HUES48 (cell line): ENCODE results near the gene ERN1.
"Not testable (repeated sequence)": the region's sequence is repeated elsewhere in the genome, so short reads cannot be mapped to it uniquely, and the experiment has no call there.

ENCODE experiments used
- H3K27ac ChIP-seq: one replicate; pipeline ENCODE4 v1.7.0; 2013; ENCODE audit warnings: low read depth, low read length, inconsistent platforms
- H3K27me3 ChIP-seq: 2 replicates; pipeline ENCODE4 v1.6.1; 2013; ENCODE audit warnings: mild to moderate bottlenecking, low read length; ENCODE audit not compliant: control insufficient read depth, insufficient read depth
- H3K36me3 ChIP-seq: 2 replicates; pipeline ENCODE4 v1.6.1; 2013; ENCODE audit warnings: low read length; ENCODE audit not compliant: control insufficient read depth, insufficient read depth
- H3K4me1 ChIP-seq: 2 replicates; pipeline ENCODE4 v1.6.1; 2013; ENCODE audit warnings: mild to moderate bottlenecking, low read length; ENCODE audit not compliant: control insufficient read depth, insufficient read depth
- H3K4me3 ChIP-seq: 2 replicates; pipeline ENCODE4 v1.5.1; 2013; ENCODE audit warnings: mild to moderate bottlenecking, low read depth, low read length
- H3K9ac ChIP-seq: 2 replicates; pipeline ENCODE4 v1.6.1; 2013; ENCODE audit warnings: mild to moderate bottlenecking, low read depth, low read length, moderate library complexity
- H3K9me3 ChIP-seq: 2 replicates; pipeline ENCODE4 v1.6.1; 2013; ENCODE audit warnings: low read length; ENCODE audit not compliant: control insufficient read depth, insufficient read depth

Gene ERN1

GRCh38 chr17:64020056-64020766 lies 109.7 kb downstream of the ERN1 start, which contains the start of gene ICAM2:
Gene ICAM2, minus strand, starts transcription at chr17:64020633. Its CDS starts 13,942 bp downstream, at chr17:64006691.
- H3K4me3 ChIP-seq = no peak within 1 kb of the TSS
- no peaks in the 10 kb centered on the region for H3K9me3 ChIP-seq
- H3K36me3 ChIP-seq = no peaks in the 10 kb centered on the region
- H3K4me1 ChIP-seq = no peaks in the 10 kb centered on the region
- no peak within 1 kb of the TSS for H3K27ac ChIP-seq
- no peaks in the 10 kb centered on the region for H3K27me3 ChIP-seq
- H3K9ac ChIP-seq = no peak within 1 kb of the TSS

GRCh38 chr17:64019551-64019961 lies 110.4 kb downstream of the ERN1 start:
- not testable (repeated sequence) for H3K4me1 ChIP-seq, H3K4me3 ChIP-seq, H3K9ac ChIP-seq, H3K27ac ChIP-seq, H3K27me3 ChIP-seq, H3K36me3 ChIP-seq, H3K9me3 ChIP-seq

- Histone ChIP-seq H3K27ac (no peak overlapping the region), H3K4me3 (no peak overlapping the region), H3K27me3 (no peaks in the 10 kb centered on the region), H3K36me3 (no peaks in the 10 kb centered on the region), H3K9me3 (no peaks in the 10 kb centered on the region), H3K9ac (no peak overlapping the region), H3K4me1 (no peaks in the 10 kb centered on the region)
Observed at GRCh38 chr17:64017381-64017980, 112.5 kb downstream of the ERN1 start.

GRCh38 chr17:64016974-64017373 lies 113.0 kb downstream of the ERN1 start:
- Histone ChIP-seq H3K27ac (no peak overlapping the region), H3K4me3 (no peak overlapping the region), H3K4me1 (no peaks in the 10 kb centered on the region), H3K27me3 (no peaks in the 10 kb centered on the region), H3K36me3 (no peaks in the 10 kb centered on the region), H3K9ac (no peak overlapping the region), H3K9me3 (no peaks in the 10 kb centered on the region)

GRCh38 chr17:64016231-64016784 lies 113.6 kb downstream of the ERN1 start:
- no peak overlapping the region for H3K4me3 ChIP-seq
- no peaks in the 10 kb centered on the region for H3K36me3 ChIP-seq
- H3K4me1 ChIP-seq = no peaks in the 10 kb centered on the region
- H3K27ac ChIP-seq = no peak overlapping the region
- no peaks in the 10 kb centered on the region for H3K9me3 ChIP-seq
- H3K9ac ChIP-seq = no peak overlapping the region
- no peaks in the 10 kb centered on the region for H3K27me3 ChIP-seq

- Histone ChIP-seq H3K4me3 (no peak overlapping the region), H3K36me3 (no peaks in the 10 kb centered on the region), H3K27me3 (no peaks in the 10 kb centered on the region), H3K9me3 (no peaks in the 10 kb centered on the region), H3K27ac (no peak overlapping the region), H3K4me1 (no peaks in the 10 kb centered on the region), H3K9ac (no peak overlapping the region)
Observed at GRCh38 chr17:64015447-64015846, 114.5 kb downstream of the ERN1 start.

- H3K4me3 ChIP-seq = no peak overlapping the region
- H3K27me3 ChIP-seq = no peaks in the 10 kb centered on the region
- no peaks in the 10 kb centered on the region for H3K36me3 ChIP-seq
- no peak overlapping the region for H3K9ac ChIP-seq
- H3K9me3 ChIP-seq = no peaks in the 10 kb centered on the region
- H3K27ac ChIP-seq = no peak overlapping the region
- H3K4me1 ChIP-seq = no peaks in the 10 kb centered on the region
Observed at GRCh38 chr17:64009571-64010402, 120.2 kb downstream of the ERN1 start.

- H3K9ac ChIP-seq = no peak overlapping the region
- H3K4me1 ChIP-seq = no peaks in the 10 kb centered on the region
- no peak overlapping the region for H3K27ac ChIP-seq
- no peaks in the 10 kb centered on the region for H3K27me3 ChIP-seq
- no peak overlapping the region for H3K4me3 ChIP-seq
- no peaks in the 10 kb centered on the region for H3K36me3 ChIP-seq
- H3K9me3 ChIP-seq = no peaks in the 10 kb centered on the region
Observed at GRCh38 chr17:64008830-64009229, 121.1 kb downstream of the ERN1 start.

GRCh38 chr17:64008346-64008745 lies 121.6 kb downstream of the ERN1 start:
- Histone ChIP-seq H3K4me3 (no peak overlapping the region), H3K36me3 (no peaks in the 10 kb centered on the region), H3K27me3 (no peaks in the 10 kb centered on the region), H3K27ac (no peak overlapping the region), H3K4me1 (no peaks in the 10 kb centered on the region), H3K9me3 (no peaks in the 10 kb centered on the region), H3K9ac (no peak overlapping the region)

GRCh38 chr17:64007838-64008282 lies 122.1 kb downstream of the ERN1 start:
- Histone ChIP-seq H3K9me3 (no peaks in the 10 kb centered on the region), H3K27me3 (no peaks in the 10 kb centered on the region), H3K36me3 (no peaks in the 10 kb centered on the region), H3K4me1 (no peaks in the 10 kb centered on the region), H3K27ac (no peak overlapping the region), H3K4me3 (no peak overlapping the region), H3K9ac (no peak overlapping the region)
